ENCODE data around the gene CBX6.

DNA sequence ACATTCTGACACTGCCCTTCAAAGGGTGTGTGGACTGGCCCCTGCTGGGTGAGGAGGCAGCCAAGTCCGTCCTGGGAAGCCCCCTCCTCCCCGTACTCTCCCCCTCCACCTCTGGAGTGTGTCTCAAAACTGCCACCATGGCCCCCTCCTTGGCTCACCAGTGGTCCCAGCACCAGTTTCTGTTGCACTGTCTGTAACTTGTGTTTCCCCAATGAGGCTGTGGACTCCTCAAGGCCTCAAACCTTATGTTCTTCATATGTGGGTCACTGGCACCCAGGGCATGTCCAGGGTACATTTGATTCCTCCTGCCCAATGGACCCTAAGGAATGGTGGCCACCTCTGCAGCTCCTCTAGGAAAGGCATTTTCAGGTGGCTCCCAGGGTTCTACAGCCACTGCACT lies 21.6 kb downstream of the CBX6 start:
- TF ChIP-seq EZH2 (IDR thresholded peaks at IDR 0.05; ENCODE audit: low read length), result no peak
- TF ChIP-seq, protein P1, sequence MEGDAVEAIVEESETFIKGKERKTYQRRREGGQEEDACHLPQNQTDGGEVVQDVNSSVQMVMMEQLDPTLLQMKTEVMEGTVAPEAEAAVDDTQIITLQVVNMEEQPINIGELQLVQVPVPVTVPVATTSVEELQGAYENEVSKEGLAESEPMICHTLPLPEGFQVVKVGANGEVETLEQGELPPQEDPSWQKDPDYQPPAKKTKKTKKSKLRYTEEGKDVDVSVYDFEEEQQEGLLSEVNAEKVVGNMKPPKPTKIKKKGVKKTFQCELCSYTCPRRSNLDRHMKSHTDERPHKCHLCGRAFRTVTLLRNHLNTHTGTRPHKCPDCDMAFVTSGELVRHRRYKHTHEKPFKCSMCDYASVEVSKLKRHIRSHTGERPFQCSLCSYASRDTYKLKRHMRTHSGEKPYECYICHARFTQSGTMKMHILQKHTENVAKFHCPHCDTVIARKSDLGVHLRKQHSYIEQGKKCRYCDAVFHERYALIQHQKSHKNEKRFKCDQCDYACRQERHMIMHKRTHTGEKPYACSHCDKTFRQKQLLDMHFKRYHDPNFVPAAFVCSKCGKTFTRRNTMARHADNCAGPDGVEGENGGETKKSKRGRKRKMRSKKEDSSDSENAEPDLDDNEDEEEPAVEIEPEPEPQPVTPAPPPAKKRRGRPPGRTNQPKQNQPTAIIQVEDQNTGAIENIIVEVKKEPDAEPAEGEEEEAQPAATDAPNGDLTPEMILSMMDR (optimal IDR thresholded peaks at IDR 0.05 in 1 of 3, IDR thresholded peaks at IDR 0.05 in 1 of 3, conservative IDR thresholded peaks at IDR 0.05 in 1 of 3; ENCODE audit: extremely low read depth in 1 of 3, insufficient read depth in 2 of 3, low read length in 3 of 3), result no peak
